ENCODE results near the gene AIG1. TPM values are rescaled to one million over a fixed set of nuclear protein-coding genes. Genes with fewer than 3 reads are reported as not detected.

The AIG1 gene
- total and polyA plus RNA-seq, 2 donors = 30.7 to 35.6 TPM

GRCh38 chr6:143179096-143179495 lies 118.4 kb downstream of the AIG1 start:
- Histone ChIP-seq H3K36me3 (ENCODE audit: insufficient read depth) (no peaks in the 10 kb centered on the region), H3K27ac (ENCODE audit: low read depth) (no peak overlapping the region), H3K4me3 (ENCODE audit: low read depth, low read length) (no peak overlapping the region), H3K4me1 (ENCODE audit: insufficient read depth) (no peaks in the 10 kb centered on the region)
- no peak for DNase-seq (ENCODE audit: extremely low spot score)
- 97% methylated on average over 3 of the region's 3 CpGs for WGBS

DNA sequence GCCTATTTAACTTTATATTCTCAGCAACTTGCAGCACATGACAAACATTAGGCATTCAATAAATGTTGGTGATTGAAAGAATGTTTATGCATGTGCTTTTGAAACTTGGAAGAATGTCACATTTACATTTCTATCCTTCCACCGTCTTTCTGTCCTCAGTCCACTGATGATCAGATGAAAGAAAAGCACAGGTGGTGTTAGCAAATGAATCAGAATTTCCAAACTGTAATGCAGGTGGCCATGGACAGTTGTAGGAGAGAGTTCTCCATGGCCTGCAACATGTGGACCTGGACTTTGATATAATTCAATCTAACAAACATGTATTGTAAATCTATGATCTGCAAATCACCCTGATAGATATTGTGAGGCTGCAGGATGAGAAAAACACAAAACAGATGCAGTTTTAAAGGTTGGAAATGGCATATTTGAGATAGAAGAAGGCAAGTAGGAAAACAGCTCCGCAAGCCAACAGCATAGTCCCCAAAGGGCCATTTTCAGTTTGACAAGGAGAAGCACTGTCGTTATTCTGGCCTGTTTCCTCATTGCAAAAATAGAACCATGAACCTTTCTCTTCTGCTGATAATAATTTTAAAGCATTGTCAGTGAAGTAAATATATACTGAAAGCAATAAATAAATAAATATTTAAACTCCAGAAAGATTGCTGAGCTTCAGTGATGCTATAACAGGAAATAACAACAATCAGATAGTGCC lies 119.4 kb downstream of the AIG1 start:
- Histone ChIP-seq H3K4me1 (ENCODE audit: insufficient read depth) (no peaks in the 10 kb centered on the region), H3K4me3 (ENCODE audit: low read depth, low read length) (no peak overlapping the region), H3K27ac (ENCODE audit: low read depth) (no peak overlapping the region), H3K36me3 (ENCODE audit: insufficient read depth) (no peaks in the 10 kb centered on the region)
- 67% methylated on average over 3 of the region's 3 CpGs for WGBS
- no peak for DNase-seq (ENCODE audit: extremely low spot score)

GRCh38 chr6:143180826-143181225 lies 120.1 kb downstream of the AIG1 start:
- H3K27ac ChIP-seq (ENCODE audit: low read depth) = no peak overlapping the region
- WGBS = 69% methylated on average over 2 of the region's 2 CpGs
- H3K4me3 ChIP-seq (ENCODE audit: low read depth, low read length) = no peak overlapping the region
- H3K4me1 ChIP-seq (ENCODE audit: insufficient read depth) = no peaks in the 10 kb centered on the region
- H3K36me3 ChIP-seq (ENCODE audit: insufficient read depth) = no peaks in the 10 kb centered on the region
- DNase-seq (ENCODE audit: extremely low spot score) = no peak

- H3K27ac ChIP-seq (ENCODE audit: low read depth) = no peak overlapping the region
- no peaks in the 10 kb centered on the region for H3K36me3 ChIP-seq (ENCODE audit: insufficient read depth)
- no peaks in the 10 kb centered on the region for H3K4me1 ChIP-seq (ENCODE audit: insufficient read depth)
- H3K4me3 ChIP-seq (ENCODE audit: low read depth, low read length) = no peak overlapping the region
- no peak for DNase-seq (ENCODE audit: extremely low spot score)
These were observed 123.0 kb downstream of the AIG1 start for GRCh38 chr6:143183666-143184065.

DNA sequence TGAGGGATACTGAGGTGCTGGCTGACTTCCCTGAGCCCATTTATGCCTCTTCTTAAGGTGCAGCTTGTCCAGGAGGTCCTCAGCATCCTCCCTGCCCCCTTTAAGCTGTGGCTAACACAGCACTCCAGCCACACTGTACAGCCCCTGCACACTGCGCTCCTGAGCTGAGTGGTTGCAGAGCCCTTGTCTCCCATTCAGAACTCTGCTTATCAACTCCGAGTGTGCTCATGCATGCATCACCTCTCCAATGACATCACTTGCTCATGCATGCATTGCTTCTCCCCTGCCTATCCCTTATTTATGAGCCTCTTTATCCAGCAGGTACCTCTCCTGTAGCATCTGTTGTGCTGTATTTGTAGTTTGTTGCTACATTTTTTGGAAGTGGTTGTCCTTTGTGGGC lies 124.6 kb downstream of the AIG1 start:
- no peak for DNase-seq (ENCODE audit: extremely low spot score)
- no peak overlapping the region for H3K27ac ChIP-seq (ENCODE audit: low read depth)
- 89% methylated on average over 2 of the region's 2 CpGs for WGBS
- H3K4me3 ChIP-seq (ENCODE audit: low read depth, low read length) = no peak overlapping the region
- H3K36me3 ChIP-seq (ENCODE audit: insufficient read depth) = peaks cover 1% of the 10 kb centered on the region
- no peaks in the 10 kb centered on the region for H3K4me1 ChIP-seq (ENCODE audit: insufficient read depth)

GRCh38 chr6:143187238-143187923 lies 126.7 kb downstream of the AIG1 start:
- H3K4me1 ChIP-seq (ENCODE audit: insufficient read depth) = no peaks in the 10 kb centered on the region
- no peak overlapping the region for H3K27ac ChIP-seq (ENCODE audit: low read depth)
- no peak overlapping the region for H3K4me3 ChIP-seq (ENCODE audit: low read depth, low read length)
- 81% methylated on average over 8 of the region's 8 CpGs for WGBS
- DNase-seq (ENCODE audit: extremely low spot score) = no peak
- H3K36me3 ChIP-seq (ENCODE audit: insufficient read depth) = peaks cover 1% of the 10 kb centered on the region

DNA sequence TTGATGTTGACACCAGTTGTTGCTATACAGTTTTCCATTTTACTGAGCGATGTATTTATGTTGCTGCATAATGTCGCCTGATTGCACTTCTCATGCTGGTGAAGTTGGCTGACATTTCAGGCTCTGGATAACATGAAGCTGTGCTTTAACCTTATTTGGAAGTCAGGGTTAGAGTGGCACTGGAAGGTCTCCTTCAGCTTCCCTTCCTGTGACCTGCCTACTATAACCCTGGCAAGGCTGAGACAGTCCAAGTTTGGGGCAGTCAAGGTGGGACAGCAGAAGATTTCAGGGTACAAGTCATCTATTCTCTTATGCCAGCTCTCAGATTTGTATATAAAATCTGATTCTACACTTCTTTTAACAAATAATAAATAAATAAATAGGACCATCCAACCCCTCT lies 127.6 kb downstream of the AIG1 start:
- Histone ChIP-seq H3K27ac (ENCODE audit: low read depth) (no peak overlapping the region), H3K4me3 (ENCODE audit: low read depth, low read length) (no peak overlapping the region), H3K36me3 (ENCODE audit: insufficient read depth) (peaks cover 1% of the 10 kb centered on the region), H3K4me1 (ENCODE audit: insufficient read depth) (no peaks in the 10 kb centered on the region)
- DNase-seq (ENCODE audit: extremely low spot score) = no peak
- 94% methylated on average over 2 of the region's 2 CpGs for WGBS

- Histone ChIP-seq H3K4me3 (ENCODE audit: low read depth, low read length) (no peak overlapping the region), H3K4me1 (ENCODE audit: insufficient read depth) (peaks cover 2% of the 10 kb centered on the region), H3K27ac (ENCODE audit: low read depth) (no peak overlapping the region), H3K36me3 (ENCODE audit: insufficient read depth) (peaks cover 1% of the 10 kb centered on the region)
- DNase-seq (ENCODE audit: extremely low spot score) = no peak
These were observed 130.7 kb downstream of the AIG1 start for GRCh38 chr6:143191361-143191760.

DNA sequence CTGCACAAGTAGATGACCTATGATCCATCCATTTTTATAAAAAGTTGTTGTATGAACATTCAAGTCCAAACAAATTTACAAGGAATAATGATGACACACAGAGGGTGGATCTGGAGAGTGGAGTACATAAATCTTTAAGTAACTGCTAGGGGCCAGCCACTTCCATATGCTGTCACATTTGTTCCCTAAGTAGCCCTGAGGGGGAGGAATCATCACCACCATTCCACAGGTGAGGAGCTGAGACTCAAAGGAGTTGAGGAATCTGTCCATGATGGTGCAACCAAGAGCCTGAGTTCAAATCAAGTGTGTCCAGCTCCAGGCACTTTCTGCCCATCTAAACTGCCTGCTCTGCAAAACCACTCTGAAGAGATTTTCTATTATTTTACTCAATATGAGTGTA lies 132.1 kb downstream of the AIG1 start:
- H3K4me3 ChIP-seq (ENCODE audit: low read depth, low read length) = no peak overlapping the region
- no peak for DNase-seq (ENCODE audit: extremely low spot score)
- H3K36me3 ChIP-seq (ENCODE audit: insufficient read depth) = peaks cover 1% of the 10 kb centered on the region
- no peak overlapping the region for H3K27ac ChIP-seq (ENCODE audit: low read depth)
- peaks cover 2% of the 10 kb centered on the region for H3K4me1 ChIP-seq (ENCODE audit: insufficient read depth)

GRCh38 chr6:143193571-143194094 lies 132.9 kb downstream of the AIG1 start:
- no peak overlapping the region for H3K4me3 ChIP-seq (ENCODE audit: low read depth, low read length)
- peaks cover 2% of the 10 kb centered on the region for H3K4me1 ChIP-seq (ENCODE audit: insufficient read depth)
- peaks cover 1% of the 10 kb centered on the region for H3K36me3 ChIP-seq (ENCODE audit: insufficient read depth)
- 99% methylated on average over 1 of the region's 1 CpG for WGBS
- no peak for DNase-seq (ENCODE audit: extremely low spot score)
- no peak overlapping the region for H3K27ac ChIP-seq (ENCODE audit: low read depth)

GRCh38 chr6:143194095-143194589 lies 133.5 kb downstream of the AIG1 start:
- no peak for DNase-seq (ENCODE audit: extremely low spot score)
- whole genome bisulfite sequencing = 98% methylated on average over 9 of the region's 9 CpGs
- no peak overlapping the region for H3K27ac ChIP-seq (ENCODE audit: low read depth)
- H3K4me1 ChIP-seq (ENCODE audit: insufficient read depth) = peaks cover 2% of the 10 kb centered on the region
- H3K4me3 ChIP-seq (ENCODE audit: low read depth, low read length) = no peak overlapping the region
- H3K36me3 ChIP-seq (ENCODE audit: insufficient read depth) = peaks cover under 1% of the 10 kb centered on the region

GRCh38 chr6:143195349-143195845 lies 134.7 kb downstream of the AIG1 start:
- 75% methylated on average over 10 of the region's 10 CpGs for WGBS
- no peaks in the 10 kb centered on the region for H3K36me3 ChIP-seq (ENCODE audit: insufficient read depth)
- H3K4me3 ChIP-seq (ENCODE audit: low read depth, low read length) = no peak overlapping the region
- H3K27ac ChIP-seq (ENCODE audit: low read depth) = no peak overlapping the region
- DNase-seq (ENCODE audit: extremely low spot score) = no peak
- H3K4me1 ChIP-seq (ENCODE audit: insufficient read depth) = peaks cover 2% of the 10 kb centered on the region

DNA sequence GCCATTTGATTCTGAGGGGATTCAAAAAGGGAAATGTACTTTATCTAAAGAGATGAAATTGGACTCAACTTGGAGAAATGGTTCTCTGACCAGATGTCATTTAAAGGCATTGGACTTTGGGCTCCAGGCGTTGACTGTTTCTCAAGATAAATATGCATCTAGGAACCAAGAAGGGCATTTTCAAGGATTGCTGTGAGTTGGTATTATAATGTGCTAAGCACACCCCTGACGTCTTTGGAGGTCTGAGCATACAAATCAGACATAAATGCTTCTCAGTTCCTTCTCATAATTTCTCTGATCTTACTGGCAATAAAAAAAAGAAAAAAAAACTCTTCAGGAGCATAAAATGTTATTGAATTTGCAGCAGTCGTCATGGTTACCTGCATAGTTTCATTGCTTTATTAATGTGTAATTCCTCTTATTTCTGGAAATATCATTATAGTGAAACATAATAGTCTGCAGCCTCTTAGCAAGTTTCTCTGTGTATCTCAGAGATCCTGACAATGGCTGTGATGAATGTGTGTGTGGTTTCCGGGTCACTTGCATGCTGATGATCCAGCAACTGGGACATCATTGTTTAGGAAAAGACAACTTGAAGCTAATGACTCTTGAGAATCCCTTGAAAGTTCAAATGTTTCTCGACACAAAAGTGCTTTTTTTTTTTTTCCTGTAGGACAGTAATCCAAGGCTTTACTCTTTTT lies 136.0 kb downstream of the AIG1 start:
- H3K4me1 ChIP-seq (ENCODE audit: insufficient read depth) = peaks cover 2% of the 10 kb centered on the region
- 78% methylated on average over 5 of the region's 5 CpGs for WGBS
- no peak overlapping the region for H3K27ac ChIP-seq (ENCODE audit: low read depth)
- no peaks in the 10 kb centered on the region for H3K36me3 ChIP-seq (ENCODE audit: insufficient read depth)
- no peak overlapping the region for H3K4me3 ChIP-seq (ENCODE audit: low read depth, low read length)
- no peak for DNase-seq (ENCODE audit: extremely low spot score)

GRCh38 chr6:143197377-143197776 lies 136.7 kb downstream of the AIG1 start:
- H3K4me1 ChIP-seq (ENCODE audit: insufficient read depth) = peaks cover 2% of the 10 kb centered on the region
- H3K36me3 ChIP-seq (ENCODE audit: insufficient read depth) = no peaks in the 10 kb centered on the region
- no peak for DNase-seq (ENCODE audit: extremely low spot score)
- no peak overlapping the region for H3K27ac ChIP-seq (ENCODE audit: low read depth)
- no peak overlapping the region for H3K4me3 ChIP-seq (ENCODE audit: low read depth, low read length)

All from urinary bladder (tissue), 4 donors.